ENCODE results near the gene ERP44.
A peak's percentile ranks its signal among the peaks of the same experiment; 100 is the strongest.
"Not testable (repeated sequence)": the region's sequence is repeated elsewhere in the genome, so short reads cannot be mapped to it uniquely, and the experiment has no call there.

Gene ERP44

DNA sequence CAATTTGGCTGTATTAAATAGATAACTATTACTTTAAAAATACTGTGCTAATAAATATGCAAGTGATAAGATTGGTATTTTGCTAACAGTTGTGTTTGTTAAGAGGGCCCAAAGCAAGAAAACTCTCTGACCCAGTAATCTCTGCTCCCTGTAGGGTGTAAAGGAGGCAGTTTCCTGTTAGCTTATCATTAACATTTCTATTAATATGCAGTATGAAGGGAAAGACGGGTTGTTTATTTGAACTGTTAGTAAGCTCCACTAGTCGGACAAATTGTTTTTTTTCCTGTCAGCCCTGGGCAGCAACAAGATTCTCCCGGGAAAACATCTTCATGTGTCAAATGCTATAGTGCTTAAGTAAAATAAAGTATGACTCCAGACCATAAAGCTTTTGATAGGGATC lies 35.6 kb downstream of the ERP44 start:
- Histone ChIP-seq H3K36me3 (ENCODE audit: control insufficient read depth in 4 of 4, insufficient read depth in 4 of 4, low read length in 3 of 4) (peaks cover 0 to 7% (median under 1%) of the 10 kb centered on the region in 4 experiments), H3K9me3 (ENCODE audit: control extremely low read depth in 1 of 5, control insufficient read depth in 4 of 5, insufficient read depth in 2 of 5, low read depth in 1 of 5, low read length in 4 of 5) (no peaks in the 10 kb centered on the region), H3K4me1 (ENCODE audit: control extremely low read depth in 1 of 4, control insufficient read depth in 4 of 4, insufficient read depth in 4 of 4, low read length in 3 of 4) (peaks cover 0 to 5% (median 0%) of the 10 kb centered on the region in 4 experiments), H3K4me3 (ENCODE audit: control insufficient read depth in 1 of 7, extremely low read depth in 1 of 7, insufficient read depth in 4 of 7, low read depth in 2 of 7, low read length in 6 of 7) (no peak overlapping the region), H3K27me3 (replicated peaks in 2 of 5; ENCODE audit: control insufficient read depth in 4 of 5, insufficient read depth in 5 of 5, low read length in 4 of 5) (no peaks in the 10 kb centered on the region), H3K27ac (ENCODE audit: insufficient read depth in 1 of 2, low read depth in 1 of 2, low read length in 2 of 2, poor library complexity in 1 of 2, severe bottlenecking in 2 of 2) (no peak overlapping the region)
- DNase-seq, result no peak
- 100% methylated on average over 1 of the region's 3 CpGs for WGBS (ENCODE audit: insufficient coverage)
- CTCF ChIA-PET, result no interaction called here
- POLR2A ChIA-PET, result no interaction called here

DNA sequence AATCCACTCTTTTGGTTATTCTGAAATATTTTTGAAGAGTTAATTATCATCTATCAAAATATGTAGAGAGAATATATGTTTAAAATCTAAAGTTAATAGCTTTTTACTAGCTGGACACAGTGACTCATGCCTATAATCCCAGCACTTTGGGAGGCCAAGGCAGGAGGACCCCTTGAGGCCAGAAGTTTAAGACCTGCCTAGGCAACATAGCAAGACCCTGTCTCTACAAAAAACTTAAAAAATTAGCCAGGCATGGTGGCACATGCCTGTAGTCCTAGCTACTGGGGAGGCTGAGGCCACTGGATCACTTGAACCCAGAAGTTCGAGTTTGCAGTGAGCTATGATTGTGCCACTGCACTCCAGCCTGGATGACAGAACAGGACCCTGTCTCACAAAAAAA lies 36.1 kb downstream of the ERP44 start:
- CTCF ChIA-PET; H3K36me3 ChIP-seq (ENCODE audit: control insufficient read depth in 4 of 4, insufficient read depth in 4 of 4, low read length in 3 of 4); POLR2A ChIA-PET; H3K27me3 ChIP-seq (replicated peaks in 2 of 5; ENCODE audit: control insufficient read depth in 4 of 5, insufficient read depth in 5 of 5, low read length in 4 of 5); DNase-seq; H3K27ac ChIP-seq (ENCODE audit: insufficient read depth in 1 of 2, low read depth in 1 of 2, low read length in 2 of 2, poor library complexity in 1 of 2, severe bottlenecking in 2 of 2); H3K4me1 ChIP-seq (ENCODE audit: control extremely low read depth in 1 of 4, control insufficient read depth in 4 of 4, insufficient read depth in 4 of 4, low read length in 3 of 4); H3K4me3 ChIP-seq (ENCODE audit: control insufficient read depth in 1 of 7, extremely low read depth in 1 of 7, insufficient read depth in 4 of 7, low read depth in 2 of 7, low read length in 6 of 7); H3K9me3 ChIP-seq (ENCODE audit: control extremely low read depth in 1 of 5, control insufficient read depth in 4 of 5, insufficient read depth in 2 of 5, low read depth in 1 of 5, low read length in 4 of 5): not testable (repeated sequence)
- WGBS (ENCODE audit: insufficient coverage), result no CpG with 5 or more reads among the region's 1 CpG

DNA sequence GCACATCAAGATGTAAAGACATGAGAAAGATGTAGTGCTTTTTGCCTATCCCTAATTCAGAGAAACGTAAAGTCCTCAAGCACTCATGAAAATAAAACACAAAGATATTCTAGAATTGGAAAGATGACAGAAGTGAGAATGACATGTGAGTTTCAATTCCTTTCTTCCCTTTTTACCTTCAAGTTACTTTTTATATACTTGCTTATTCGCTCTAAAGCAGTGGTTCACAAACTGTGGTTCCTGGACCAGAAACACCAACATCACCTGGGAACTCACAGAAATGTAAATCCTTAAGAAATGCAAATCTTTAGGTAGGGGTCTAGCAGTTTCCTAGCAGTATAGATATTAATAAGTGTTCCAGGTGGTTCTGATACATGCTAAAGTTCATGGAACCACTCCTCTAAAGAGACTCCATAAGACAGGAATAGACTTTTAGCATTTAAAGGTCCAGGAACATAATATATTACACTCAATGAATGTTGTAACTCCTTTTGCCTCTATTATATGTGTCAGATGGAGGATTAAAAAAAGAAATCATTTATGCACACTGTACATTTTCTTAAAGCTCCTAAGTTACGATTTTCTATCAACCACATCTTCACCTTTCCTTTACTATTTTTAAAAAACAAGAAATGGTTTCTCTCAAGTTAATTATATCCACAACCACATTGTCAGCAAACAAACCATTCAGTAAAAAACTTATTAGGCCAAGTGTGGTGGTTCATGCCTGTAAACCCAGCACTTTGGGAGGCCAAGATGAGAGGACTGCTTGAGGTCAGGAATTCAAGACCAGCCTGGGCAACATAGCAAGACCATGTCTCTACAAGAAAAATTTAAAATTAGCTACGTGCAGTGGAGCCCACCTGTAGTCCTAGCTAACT lies 39.9 kb downstream of the ERP44 start:
- Histone ChIP-seq H3K4me3 (ENCODE audit: control insufficient read depth in 1 of 7, extremely low read depth in 1 of 7, insufficient read depth in 4 of 7, low read depth in 2 of 7, low read length in 6 of 7) (no peak overlapping the region), H3K4me1 (ENCODE audit: control extremely low read depth in 1 of 4, control insufficient read depth in 4 of 4, insufficient read depth in 4 of 4, low read length in 3 of 4) (no peaks in the 10 kb centered on the region), H3K27me3 (replicated peaks in 2 of 5; ENCODE audit: control insufficient read depth in 4 of 5, insufficient read depth in 5 of 5, low read length in 4 of 5) (no peaks in the 10 kb centered on the region), H3K27ac (ENCODE audit: insufficient read depth in 1 of 2, low read depth in 1 of 2, low read length in 2 of 2, poor library complexity in 1 of 2, severe bottlenecking in 2 of 2) (no peak overlapping the region), H3K36me3 (ENCODE audit: control insufficient read depth in 4 of 4, insufficient read depth in 4 of 4, low read length in 3 of 4) (peaks cover 2 to 18% (median 10%) of the 10 kb centered on the region in 4 experiments), H3K9me3 (ENCODE audit: control extremely low read depth in 1 of 5, control insufficient read depth in 4 of 5, insufficient read depth in 2 of 5, low read depth in 1 of 5, low read length in 4 of 5) (no peaks in the 10 kb centered on the region)
- ChIA-PET POLR2A (no interaction called here), CTCF (interaction anchor here (1.1 kb wide), 1 partner anchor 29 kb away, joined by 3 read pairs; no protein-coding TSS in a partner anchor)
- WGBS (ENCODE audit: insufficient coverage), result 100% methylated on average over 2 of the region's 4 CpGs
- no peak for DNase-seq

GRCh38 chr9:100057624-100058023 lies 41.2 kb downstream of the ERP44 start:
- Histone ChIP-seq H3K27ac (ENCODE audit: insufficient read depth in 1 of 2, low read depth in 1 of 2, low read length in 2 of 2, poor library complexity in 1 of 2, severe bottlenecking in 2 of 2) (no peak overlapping the region), H3K27me3 (replicated peaks in 2 of 5; ENCODE audit: control insufficient read depth in 4 of 5, insufficient read depth in 5 of 5, low read length in 4 of 5) (no peaks in the 10 kb centered on the region), H3K4me1 (ENCODE audit: control extremely low read depth in 1 of 4, control insufficient read depth in 4 of 4, insufficient read depth in 4 of 4, low read length in 3 of 4) (peaks cover 0 to 2% (median under 1%) of the 10 kb centered on the region in 4 experiments), H3K9me3 (ENCODE audit: control extremely low read depth in 1 of 5, control insufficient read depth in 4 of 5, insufficient read depth in 2 of 5, low read depth in 1 of 5, low read length in 4 of 5) (no peaks in the 10 kb centered on the region), H3K4me3 (ENCODE audit: control insufficient read depth in 1 of 7, extremely low read depth in 1 of 7, insufficient read depth in 4 of 7, low read depth in 2 of 7, low read length in 6 of 7) (no peak overlapping the region), H3K36me3 (ENCODE audit: control insufficient read depth in 4 of 4, insufficient read depth in 4 of 4, low read length in 3 of 4) (peaks cover 2 to 18% (median 10%) of the 10 kb centered on the region in 4 experiments)
- POLR2A ChIA-PET, result no interaction called here
- DNase-seq, result no peak
- CTCF ChIA-PET, result no interaction called here

DNA sequence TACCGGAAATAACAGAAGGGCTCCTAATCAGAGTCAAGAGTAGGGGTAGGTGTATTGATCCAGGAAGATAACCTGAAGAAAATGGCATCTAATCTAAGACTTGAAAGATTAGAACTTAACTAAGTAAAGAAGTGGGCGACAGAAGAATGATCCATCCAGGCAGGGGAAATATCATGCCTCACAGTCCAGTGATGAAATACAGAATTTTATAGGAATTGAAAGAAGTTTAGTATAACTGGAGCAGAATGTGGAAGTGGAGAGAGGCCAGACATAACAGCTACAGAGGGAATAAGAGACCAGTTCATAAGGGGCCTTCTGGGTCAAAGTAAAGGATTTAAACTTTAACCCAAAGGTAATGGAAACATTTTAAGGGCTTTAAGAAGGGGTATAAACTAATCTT lies 42.2 kb downstream of the ERP44 start:
- Histone ChIP-seq H3K27ac (ENCODE audit: insufficient read depth in 1 of 2, low read depth in 1 of 2, low read length in 2 of 2, poor library complexity in 1 of 2, severe bottlenecking in 2 of 2) (no peak overlapping the region), H3K27me3 (replicated peaks in 2 of 5; ENCODE audit: control insufficient read depth in 4 of 5, insufficient read depth in 5 of 5, low read length in 4 of 5) (no peaks in the 10 kb centered on the region), H3K4me3 (ENCODE audit: control insufficient read depth in 1 of 7, extremely low read depth in 1 of 7, insufficient read depth in 4 of 7, low read depth in 2 of 7, low read length in 6 of 7) (no peak overlapping the region), H3K36me3 (ENCODE audit: control insufficient read depth in 4 of 4, insufficient read depth in 4 of 4, low read length in 3 of 4) (peaks cover 2 to 21% (median 11%) of the 10 kb centered on the region in 4 experiments), H3K9me3 (ENCODE audit: control extremely low read depth in 1 of 5, control insufficient read depth in 4 of 5, insufficient read depth in 2 of 5, low read depth in 1 of 5, low read length in 4 of 5) (no peaks in the 10 kb centered on the region), H3K4me1 (ENCODE audit: control extremely low read depth in 1 of 4, control insufficient read depth in 4 of 4, insufficient read depth in 4 of 4, low read length in 3 of 4) (peaks cover 0 to 6% (median 1%) of the 10 kb centered on the region in 4 experiments)
- 100% methylated on average over 2 of the region's 2 CpGs for WGBS (ENCODE audit: insufficient coverage)
- ChIA-PET CTCF (no interaction called here), POLR2A (no interaction called here)
- no peak for DNase-seq

DNA sequence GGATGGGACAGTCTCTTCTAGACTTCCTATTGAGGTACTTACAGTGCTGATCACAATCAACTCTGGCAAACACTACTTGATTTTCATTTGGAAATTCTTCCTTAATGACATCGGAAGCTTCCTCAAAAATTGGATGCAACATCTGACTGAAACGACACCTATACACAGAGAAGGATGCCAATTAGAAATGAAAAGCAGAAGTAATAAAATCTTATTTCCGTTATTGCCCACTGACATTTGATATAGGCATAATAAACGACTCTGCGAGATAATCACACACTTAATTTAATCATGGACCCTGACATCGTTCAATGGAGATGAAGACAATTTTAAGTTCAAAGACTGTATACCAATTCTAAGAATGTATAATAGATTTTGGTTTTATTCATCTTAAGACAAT lies 46.4 kb downstream of the ERP44 start:
- Histone ChIP-seq H3K27me3 (replicated peaks in 2 of 5; ENCODE audit: control insufficient read depth in 4 of 5, insufficient read depth in 5 of 5, low read length in 4 of 5) (no peaks in the 10 kb centered on the region), H3K4me3 (ENCODE audit: control insufficient read depth in 1 of 7, extremely low read depth in 1 of 7, insufficient read depth in 4 of 7, low read depth in 2 of 7, low read length in 6 of 7) (no peak overlapping the region), H3K36me3 (ENCODE audit: control insufficient read depth in 4 of 4, insufficient read depth in 4 of 4, low read length in 3 of 4) (peaks cover 12 to 36% (median 23%) of the 10 kb centered on the region in 4 experiments), H3K27ac (ENCODE audit: insufficient read depth in 1 of 2, low read depth in 1 of 2, low read length in 2 of 2, poor library complexity in 1 of 2, severe bottlenecking in 2 of 2) (no peak overlapping the region), H3K9me3 (ENCODE audit: control extremely low read depth in 1 of 5, control insufficient read depth in 4 of 5, insufficient read depth in 2 of 5, low read depth in 1 of 5, low read length in 4 of 5) (no peaks in the 10 kb centered on the region), H3K4me1 (ENCODE audit: control extremely low read depth in 1 of 4, control insufficient read depth in 4 of 4, insufficient read depth in 4 of 4, low read length in 3 of 4) (peaks cover 0 to 6% (median 1%) of the 10 kb centered on the region in 4 experiments)
- WGBS (ENCODE audit: insufficient coverage), result no CpG with 5 or more reads among the region's 6 CpGs
- DNase-seq, result peak; percentile 20 to 77 (median 61)
- CTCF ChIA-PET, result interaction anchor here (1.0 to 1.3 kb wide), 2 partner anchors 12 to 31 kb away, joined by 3 to 4 read pairs; no protein-coding TSS in a partner anchor
- POLR2A ChIA-PET, result no interaction called here

GRCh38 chr9:100049551-100049950 lies 49.2 kb downstream of the ERP44 start:
- H3K4me1 ChIP-seq (ENCODE audit: control extremely low read depth in 1 of 4, control insufficient read depth in 4 of 4, insufficient read depth in 4 of 4, low read length in 3 of 4), result peaks cover 0 to 6% (median 1%) of the 10 kb centered on the region in 4 experiments
- ChIA-PET CTCF (no interaction called here), POLR2A (no interaction called here)
- H3K36me3 ChIP-seq (ENCODE audit: control insufficient read depth in 4 of 4, insufficient read depth in 4 of 4, low read length in 3 of 4), result peaks cover 10 to 50% (median 29%) of the 10 kb centered on the region in 4 experiments
- no peak overlapping the region for H3K4me3 ChIP-seq (ENCODE audit: control insufficient read depth in 1 of 7, extremely low read depth in 1 of 7, insufficient read depth in 4 of 7, low read depth in 2 of 7, low read length in 6 of 7)
- DNase-seq, result peak in 1 of 3 donors; percentile 11
- H3K27ac ChIP-seq (ENCODE audit: insufficient read depth in 1 of 2, low read depth in 1 of 2, low read length in 2 of 2, poor library complexity in 1 of 2, severe bottlenecking in 2 of 2), result no peak overlapping the region
- WGBS (ENCODE audit: insufficient coverage), result no CpG with 5 or more reads among the region's 1 CpG
- peaks cover 0 to 12% (median 2%) of the 10 kb centered on the region in 5 experiments for H3K9me3 ChIP-seq (ENCODE audit: control extremely low read depth in 1 of 5, control insufficient read depth in 4 of 5, insufficient read depth in 2 of 5, low read depth in 1 of 5, low read length in 4 of 5)
- H3K27me3 ChIP-seq (replicated peaks in 2 of 5; ENCODE audit: control insufficient read depth in 4 of 5, insufficient read depth in 5 of 5, low read length in 4 of 5), result no peaks in the 10 kb centered on the region
